CD4-positive, alpha-beta memory T cell (primary cell): ENCODE results near the gene C6orf89. TPM values are rescaled to one million over a fixed set of nuclear protein-coding genes. Genes with fewer than 3 reads are reported as not detected.

ENCODE experiments used
- CTCF ChIA-PET: fragments of 350-600 bp; sonication (Branson Sonifier 250); formaldehyde crosslinking; loops from one replicate; lab custom pipeline; 2021; ENCODE audit warnings: inconsistent platforms; ENCODE audit not compliant: partially characterized antibody; lab: Charles Lee
- POLR2A ChIA-PET: fragments of 350-600 bp; sonication (Branson Sonifier 250); formaldehyde crosslinking; loops from one replicate; lab custom pipeline; 2021; ENCODE audit not compliant: partially characterized antibody; lab: Charles Lee
- DNase-seq, 5 donors: peaks; one replicate each; pipeline versions ENCODE4 v3.0.0 to v3.0.0-alpha.2; 2020 to 2022; ENCODE audit warnings: mixed read lengths in 1 of 5
- H3K27ac ChIP-seq: one replicate; pipeline ENCODE4 v1.7.0; 2013; ENCODE audit warnings: low read depth, low read length
- H3K27me3 ChIP-seq: 2 replicates; pipeline ENCODE4 v1.7.0; 2013; ENCODE audit warnings: mild to moderate bottlenecking, low read length, moderate library complexity; ENCODE audit not compliant: insufficient read depth
- H3K36me3 ChIP-seq: 2 replicates; pipeline ENCODE4 v1.7.0; 2013; ENCODE audit warnings: mild to moderate bottlenecking, low read length, moderate library complexity; ENCODE audit not compliant: insufficient read depth
- H3K4me1 ChIP-seq: 2 replicates; pipeline ENCODE4 v1.7.0; 2013; ENCODE audit warnings: mild to moderate bottlenecking, low read length, moderate library complexity; ENCODE audit not compliant: insufficient read depth
- H3K4me3 ChIP-seq, 2 donors: one replicate each; pipeline ENCODE4 v1.7.0; 2013; ENCODE audit warnings: low read length in 2 of 2, mild to moderate bottlenecking in 1 of 2
- H3K9me3 ChIP-seq, 2 donors: one replicate each; pipeline ENCODE4 v1.7.0; 2013; ENCODE audit warnings: low read length in 2 of 2, control low read depth in 1 of 2; ENCODE audit not compliant: control insufficient read depth in 1 of 2
- H3K27ac Mint-ChIP-seq, 7 donors: one replicate each; pipeline ENCODE4 v1.8.0; 2020 to 2021; ENCODE audit warnings: mixed read lengths in 7 of 7, mild to moderate bottlenecking in 6 of 7, inconsistent platforms in 3 of 7, moderate library complexity in 3 of 7
- H3K27me3 Mint-ChIP-seq, 2 donors: one replicate each; pipeline ENCODE4 v1.8.0; 2020 to 2021; ENCODE audit warnings: mixed read lengths in 2 of 2
- H3K36me3 Mint-ChIP-seq, 2 donors: one replicate each; pipeline ENCODE4 v1.8.0; 2020 to 2021; ENCODE audit warnings: mixed read lengths in 2 of 2, inconsistent platforms in 1 of 2, mild to moderate bottlenecking in 1 of 2
- H3K4me1 Mint-ChIP-seq, 4 donors: one replicate each; pipeline ENCODE4 v1.8.0; 2020 to 2021; ENCODE audit warnings: mixed read lengths in 4 of 4, mild to moderate bottlenecking in 1 of 4
- H3K4me3 Mint-ChIP-seq, 8 donors: one replicate each; pipeline ENCODE4 v1.8.0; 2020 to 2021; ENCODE audit warnings: mixed read lengths in 8 of 8, mild to moderate bottlenecking in 7 of 8, moderate library complexity in 6 of 8, inconsistent platforms in 3 of 8
- H3K9me3 Mint-ChIP-seq, 8 donors: one replicate each; pipeline ENCODE4 v1.8.0; 2020 to 2021; ENCODE audit warnings: mixed read lengths in 8 of 8, mild to moderate bottlenecking in 5 of 8, inconsistent platforms in 3 of 8, moderate library complexity in 1 of 8
- intact Hi-C: fragments of 100-400 bp; cut with micrococcal nuclease; formaldehyde crosslinking; loops from one replicate; pipeline ENCODE4 v1.15.1; 2023
- polyA plus RNA-seq, 2 donors: library from polyadenylated mRNA; unstranded; fragments of 300-500 nt; fragmentation: Illumina TruSeq; gene quantifications; one replicate each; pipeline ENCODE4 v1.2.3, GENCODE V29; 2021
- total RNA-seq, 2 experiments: library from RNA; stranded (reverse); gene quantifications; one replicate each; pipeline ENCODE4 v1.2.3, GENCODE V29; 2021

The C6orf89 gene
- total and polyA plus RNA-seq, 4 experiments from 2014 or later = 35.4 to 56.0 (median 52.9) TPM

DNA sequence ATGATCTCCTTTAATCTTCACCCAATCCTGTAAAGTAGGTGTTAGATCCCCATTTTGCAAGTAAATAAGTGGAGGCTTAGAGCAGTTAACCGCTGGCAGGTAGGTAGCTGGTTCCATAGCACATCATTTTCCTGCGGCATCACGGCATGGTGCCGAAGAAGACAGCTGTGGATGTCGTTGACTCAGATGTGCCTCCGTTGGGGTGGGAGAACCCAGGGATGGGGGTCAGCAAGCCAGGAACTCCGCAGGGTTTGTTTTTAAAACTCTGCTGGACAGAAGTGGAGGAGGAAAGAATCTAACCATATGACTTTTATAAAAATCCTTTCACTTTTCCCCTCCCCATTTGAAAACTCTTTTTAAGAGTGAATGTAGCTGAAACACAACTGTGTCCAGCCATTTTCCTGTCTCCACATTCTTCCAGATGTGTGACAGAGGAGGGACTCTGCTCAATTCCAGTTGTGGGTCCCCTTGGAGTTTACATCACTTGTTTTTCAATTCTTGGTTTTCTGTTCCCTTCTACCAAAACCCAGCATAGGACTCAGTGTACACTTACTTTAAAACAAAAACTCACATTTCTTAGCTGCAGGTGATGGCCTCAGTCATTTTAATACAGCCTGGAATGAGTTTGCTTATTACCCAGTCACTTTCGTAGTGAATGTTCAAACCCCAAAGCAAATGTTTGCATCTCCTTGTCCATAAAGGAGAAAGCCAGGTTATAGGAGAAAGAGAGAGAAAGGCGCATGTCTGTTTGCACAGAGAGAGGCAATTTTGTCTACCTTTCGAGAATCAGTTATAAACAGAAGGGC, 41.2 kb downstream of the C6orf89 start:
- ChIA-PET CTCF (no interaction called here), POLR2A (no interaction called here)

GRCh38 chr6:36927691-36928546, 42.2 kb downstream of the C6orf89 start:
- Mint-ChIP-seq H3K4me1 (peaks cover 0 to 2% (median under 1%) of the 10 kb centered on the region in 4 donors), H3K27me3 (no peaks in the 10 kb centered on the region), H3K27ac (peak overlapping the region in 2 of 7 donors; percentile 44 to 59), H3K36me3 (peaks cover 13 to 32% of the 10 kb centered on the region in 2 donors), H3K4me3 (no peak overlapping the region), H3K9me3 (no peaks in the 10 kb centered on the region)
- no peaks in the 10 kb centered on the region for H3K9me3 ChIP-seq
- H3K36me3 ChIP-seq = peaks cover 21% of the 10 kb centered on the region
- no peaks in the 10 kb centered on the region for H3K27me3 ChIP-seq
- no peak overlapping the region for H3K4me3 ChIP-seq
- H3K27ac ChIP-seq = no peak overlapping the region
- no peak for DNase-seq
- H3K4me1 ChIP-seq = no peaks in the 10 kb centered on the region
- ChIA-PET POLR2A (interaction anchor here (0.9 kb wide), 1 partner anchor 78 kb away, joined by 3 read pairs; the partner anchor contains the start of gene FGD2), CTCF (no interaction called here)
- intact Hi-C loops = no loop called here

More for the DNA sequence above, 41.2 kb downstream of the C6orf89 start:
- no peaks in the 10 kb centered on the region for H3K27me3 Mint-ChIP-seq
- Histone ChIP-seq H3K9me3 (no peaks in the 10 kb centered on the region), H3K27me3 (no peaks in the 10 kb centered on the region), H3K27ac (no peak overlapping the region), H3K4me1 (no peaks in the 10 kb centered on the region), H3K36me3 (peaks cover 21% of the 10 kb centered on the region), H3K4me3 (no peak overlapping the region)
- intact Hi-C loops = no loop called here
- H3K36me3 Mint-ChIP-seq = peaks cover 13 to 37% of the 10 kb centered on the region in 2 donors
- no peak for DNase-seq
- H3K4me1 Mint-ChIP-seq = peaks cover 0 to 2% (median under 1%) of the 10 kb centered on the region in 4 donors
- H3K9me3 Mint-ChIP-seq = no peaks in the 10 kb centered on the region
- peak overlapping the region in 2 of 7 donors; percentile 24 to 48 for H3K27ac Mint-ChIP-seq
- no peak overlapping the region for H3K4me3 Mint-ChIP-seq

GRCh38 chr6:36928547-36928918, 42.8 kb downstream of the C6orf89 start:
- H3K9me3 ChIP-seq = no peaks in the 10 kb centered on the region
- H3K36me3 ChIP-seq = peaks cover 16% of the 10 kb centered on the region
- H3K4me1 ChIP-seq = no peaks in the 10 kb centered on the region
- DNase-seq = no peak
- H3K27me3 ChIP-seq = no peaks in the 10 kb centered on the region
- no peak overlapping the region for H3K4me3 Mint-ChIP-seq
- H3K27me3 Mint-ChIP-seq = no peaks in the 10 kb centered on the region
- peaks cover 10 to 27% of the 10 kb centered on the region in 2 donors for H3K36me3 Mint-ChIP-seq
- peaks cover 0 to 2% (median under 1%) of the 10 kb centered on the region in 4 donors for H3K4me1 Mint-ChIP-seq
- ChIA-PET CTCF (no interaction called here), POLR2A (interaction anchor here (0.9 kb wide), 1 partner anchor 77 kb away, joined by 3 read pairs; the partner anchor contains the start of gene FGD2)
- no peak overlapping the region for H3K27ac Mint-ChIP-seq
- H3K27ac ChIP-seq = no peak overlapping the region
- no peak overlapping the region for H3K4me3 ChIP-seq
- H3K9me3 Mint-ChIP-seq = no peaks in the 10 kb centered on the region
- intact Hi-C loops = no loop called here

- Mint-ChIP-seq H3K9me3 (no peaks in the 10 kb centered on the region), H3K27ac (peak overlapping the region in 4 of 7 donors; percentile 15 to 73 (median 45)), H3K36me3 (peaks cover 7 to 22% of the 10 kb centered on the region in 2 donors), H3K27me3 (no peaks in the 10 kb centered on the region), H3K4me3 (no peak overlapping the region), H3K4me1 (peaks cover 0 to 2% (median under 1%) of the 10 kb centered on the region in 4 donors)
- ChIA-PET POLR2A (interaction anchor here (0.9 kb wide), 1 partner anchor 76 kb away, joined by 3 read pairs; the partner anchor contains the start of gene FGD2), CTCF (no interaction called here)
- no peak for DNase-seq
- intact Hi-C loops = no loop called here
- Histone ChIP-seq H3K36me3 (peaks cover 10% of the 10 kb centered on the region), H3K27me3 (no peaks in the 10 kb centered on the region), H3K27ac (no peak overlapping the region), H3K9me3 (no peaks in the 10 kb centered on the region), H3K4me1 (no peaks in the 10 kb centered on the region), H3K4me3 (no peak overlapping the region)
Measured at GRCh38 chr6:36929152-36929551, 43.4 kb downstream of the C6orf89 start.

DNA sequence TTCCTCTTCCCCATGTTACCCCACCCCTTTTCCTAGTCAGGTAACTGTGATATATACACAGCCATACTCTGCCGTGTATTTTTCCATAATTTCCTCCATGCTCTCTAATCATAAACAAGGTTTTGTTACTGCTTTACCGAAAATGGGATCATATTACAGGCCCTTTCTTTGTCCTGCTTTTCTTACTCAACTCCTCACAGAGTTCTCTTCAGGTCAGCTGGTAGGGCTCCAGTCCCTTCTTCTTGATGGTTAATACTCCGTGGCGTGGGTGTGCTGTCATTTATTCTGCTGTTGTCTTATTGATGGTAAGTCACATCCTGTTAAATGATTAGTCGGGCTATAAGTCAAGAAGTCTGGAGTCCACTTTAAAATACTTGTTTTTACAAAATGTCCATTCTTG, 43.9 kb downstream of the C6orf89 start:
- intact Hi-C loops = no loop called here
- H3K9me3 Mint-ChIP-seq = no peaks in the 10 kb centered on the region
- H3K27ac Mint-ChIP-seq = peak overlapping the region in 4 of 7 donors; percentile 22 to 76 (median 52)

GRCh38 chr6:36930483-36930882, 44.7 kb downstream of the C6orf89 start:
- CTCF ChIA-PET = no interaction called here
- no peak overlapping the region for H3K27ac ChIP-seq
- H3K9me3 Mint-ChIP-seq = no peaks in the 10 kb centered on the region

More for the DNA sequence above, 43.9 kb downstream of the C6orf89 start:
- Histone ChIP-seq H3K4me1 (no peaks in the 10 kb centered on the region), H3K27me3 (no peaks in the 10 kb centered on the region), H3K36me3 (peaks cover 5% of the 10 kb centered on the region), H3K27ac (no peak overlapping the region), H3K9me3 (no peaks in the 10 kb centered on the region), H3K4me3 (no peak overlapping the region)
- peaks cover 0 to 2% (median under 1%) of the 10 kb centered on the region in 4 donors for H3K4me1 Mint-ChIP-seq
- CTCF ChIA-PET = no interaction called here
- H3K27me3 Mint-ChIP-seq = no peaks in the 10 kb centered on the region
- H3K4me3 Mint-ChIP-seq = no peak overlapping the region
- POLR2A ChIA-PET = no interaction called here
- no peak for DNase-seq
- peaks cover 4 to 17% of the 10 kb centered on the region in 2 donors for H3K36me3 Mint-ChIP-seq

DNA sequence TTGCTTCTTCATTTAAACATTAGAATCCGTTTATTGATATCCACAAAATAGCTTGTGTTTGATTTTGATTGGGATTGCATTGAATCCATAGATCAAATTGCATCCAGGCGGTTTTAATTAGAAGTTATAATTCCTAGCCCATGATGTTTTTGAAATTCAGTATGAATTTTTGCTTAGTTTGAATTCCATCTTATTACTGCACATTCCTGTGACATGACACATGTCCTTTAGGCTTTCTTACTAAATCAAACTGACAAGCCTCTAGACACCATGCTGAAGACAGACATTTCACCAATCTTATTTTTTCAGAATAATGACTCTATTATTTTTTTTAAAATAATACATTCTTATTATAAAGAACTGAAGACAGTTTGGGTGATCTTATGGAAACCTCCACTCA, 47.4 kb downstream of the C6orf89 start:
- Mint-ChIP-seq H3K4me3 (no peak overlapping the region), H3K36me3 (peaks cover 0 to 4% of the 10 kb centered on the region in 2 donors), H3K4me1 (no peaks in the 10 kb centered on the region), H3K9me3 (no peaks in the 10 kb centered on the region), H3K27me3 (no peaks in the 10 kb centered on the region), H3K27ac (no peak overlapping the region)
- POLR2A ChIA-PET = no interaction called here
- H3K27ac ChIP-seq = no peak overlapping the region
- CTCF ChIA-PET = no interaction called here
- H3K27me3 ChIP-seq = no peaks in the 10 kb centered on the region
- intact Hi-C loops = no loop called here
- no peak for DNase-seq
- H3K36me3 ChIP-seq = no peaks in the 10 kb centered on the region
- no peaks in the 10 kb centered on the region for H3K9me3 ChIP-seq
- no peaks in the 10 kb centered on the region for H3K4me1 ChIP-seq
- H3K4me3 ChIP-seq = no peak overlapping the region

More at GRCh38 chr6:36930483-36930882, 44.7 kb downstream of the C6orf89 start:
- Histone ChIP-seq H3K36me3 (no peaks in the 10 kb centered on the region), H3K27me3 (no peaks in the 10 kb centered on the region), H3K9me3 (no peaks in the 10 kb centered on the region), H3K4me3 (no peak overlapping the region), H3K4me1 (no peaks in the 10 kb centered on the region)
- POLR2A ChIA-PET = no interaction called here
- Mint-ChIP-seq H3K36me3 (peaks cover 0 to 10% of the 10 kb centered on the region in 2 donors), H3K4me1 (no peaks in the 10 kb centered on the region), H3K4me3 (peak overlapping the region in 1 of 8 donors; percentile 43), H3K27ac (peak overlapping the region in 3 of 7 donors; percentile 3 to 43 (median 34)), H3K27me3 (no peaks in the 10 kb centered on the region)
- intact Hi-C loops = no loop called here
- no peak for DNase-seq
